GM12875 (cell line): ENCODE results near the gene COL4A1.

Source experiments
- H3K4me3 ChIP-seq: one replicate; pipeline ENCODE4 v1.5.1; 2011; ENCODE audit warnings: low read depth, low read length, control low read depth
- CTCF ChIP-seq: IDR thresholded peaks from 2 replicates; pipeline ENCODE4 v1.5.1; 2011; ENCODE audit warnings: low read depth, mild to moderate bottlenecking, control low read depth, inconsistent platforms, low read length, moderate library complexity, borderline replicate concordance; ENCODE audit not compliant: insufficient read depth

COL4A1 gene

GRCh38 chr13:110347088-110347487, 40.1 kb upstream of the COL4A1 start:
- no peak for TF ChIP-seq CTCF
- H3K4me3 ChIP-seq = no peak overlapping the region

GRCh38 chr13:110346661-110347067, 39.7 kb upstream of the COL4A1 start:
- no peak overlapping the region for H3K4me3 ChIP-seq
- no peak for TF ChIP-seq CTCF

- H3K4me3 ChIP-seq = no peak overlapping the region
- no peak for TF ChIP-seq CTCF
Observed at GRCh38 chr13:110345701-110346100, 38.7 kb upstream of the COL4A1 start.

- TF ChIP-seq CTCF = no peak
- H3K4me3 ChIP-seq = no peak overlapping the region
Observed at GRCh38 chr13:110345266-110345665, 38.3 kb upstream of the COL4A1 start.

GRCh38 chr13:110344320-110344719, 37.4 kb upstream of the COL4A1 start:
- H3K4me3 ChIP-seq = no peak overlapping the region
- TF ChIP-seq CTCF = no peak

GRCh38 chr13:110343241-110343865, 36.4 kb upstream of the COL4A1 start:
- no peak overlapping the region for H3K4me3 ChIP-seq
- no peak for TF ChIP-seq CTCF

GRCh38 chr13:110342474-110342873, 35.5 kb upstream of the COL4A1 start:
- no peak overlapping the region for H3K4me3 ChIP-seq
- no peak for TF ChIP-seq CTCF
